GM19455 (cell line): ENCODE results near the gene RIPOR1.
A peak's percentile ranks its signal among the peaks of the same experiment; 100 is the strongest.

Source experiments
- ATAC-seq: cut with Tn5 transposase; IDR thresholded peaks from one replicate; pipeline ENCODE4 v1.9.1; 2021; ENCODE audit not compliant: unreplicated experiment

The RIPOR1 gene

DNA sequence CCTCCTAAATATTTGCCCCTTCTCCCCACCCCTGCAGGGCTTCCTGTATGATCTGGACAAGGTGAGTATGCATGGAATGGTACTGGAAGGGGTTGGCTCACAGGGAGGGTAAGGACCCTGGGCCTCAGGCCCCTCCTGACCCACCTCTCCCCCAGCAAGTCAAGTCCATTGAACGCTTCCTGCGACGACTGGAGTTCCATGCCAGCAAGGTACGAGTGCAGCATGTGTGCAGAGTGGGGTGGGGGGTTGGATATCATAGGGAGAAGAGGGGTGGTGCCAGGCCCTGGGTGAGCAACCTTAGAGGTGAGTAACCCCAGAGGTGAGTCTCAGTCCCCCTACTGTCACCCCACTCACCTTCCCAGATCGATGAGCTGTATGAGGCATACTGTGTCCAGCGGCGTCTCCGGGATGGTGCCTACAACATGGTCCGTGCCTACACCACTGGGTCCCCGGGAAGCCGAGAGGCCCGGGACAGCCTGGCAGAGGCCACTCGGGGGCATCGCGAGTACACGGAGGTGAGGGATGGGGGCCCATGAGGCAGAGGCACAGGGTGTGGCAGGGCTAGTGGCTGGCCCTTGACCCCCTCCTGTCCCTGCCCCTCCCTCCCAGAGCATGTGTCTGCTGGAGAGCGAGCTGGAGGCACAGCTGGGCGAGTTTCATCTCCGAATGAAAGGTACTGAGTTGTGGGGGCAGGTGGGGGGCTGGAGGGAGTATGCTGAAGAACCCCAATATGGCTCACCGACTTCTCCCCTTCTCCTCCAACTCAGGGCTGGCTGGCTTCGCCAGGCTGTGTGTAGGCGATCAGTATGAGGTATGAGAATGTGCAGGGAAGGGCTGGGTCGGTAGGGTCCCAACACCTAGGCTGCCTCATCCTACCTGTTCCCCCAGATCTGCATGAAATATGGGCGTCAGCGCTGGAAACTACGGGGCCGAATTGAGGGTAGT is 11.3 kb downstream of the RIPOR1 start:
- ATAC-seq: no peak

DNA sequence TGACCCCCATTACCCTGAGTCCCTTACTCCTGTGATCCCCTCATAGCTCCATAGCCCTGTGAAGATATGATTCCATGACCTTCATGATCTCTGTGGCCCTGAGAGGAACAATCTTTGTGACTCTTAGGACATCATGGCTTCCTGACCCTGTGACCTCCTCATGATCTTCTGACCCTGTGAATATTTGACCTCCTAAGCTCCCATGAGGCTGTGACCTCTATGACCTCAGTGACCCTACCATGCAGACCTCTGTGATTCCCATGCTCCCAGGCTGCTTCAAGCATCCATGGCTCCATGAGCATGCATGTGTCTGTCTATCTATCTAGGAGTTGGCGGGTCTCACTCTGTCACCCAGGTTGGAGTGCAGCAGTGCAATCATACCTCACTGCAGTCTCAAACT is 12.1 kb downstream of the RIPOR1 start:
- ATAC-seq: no peak

DNA sequence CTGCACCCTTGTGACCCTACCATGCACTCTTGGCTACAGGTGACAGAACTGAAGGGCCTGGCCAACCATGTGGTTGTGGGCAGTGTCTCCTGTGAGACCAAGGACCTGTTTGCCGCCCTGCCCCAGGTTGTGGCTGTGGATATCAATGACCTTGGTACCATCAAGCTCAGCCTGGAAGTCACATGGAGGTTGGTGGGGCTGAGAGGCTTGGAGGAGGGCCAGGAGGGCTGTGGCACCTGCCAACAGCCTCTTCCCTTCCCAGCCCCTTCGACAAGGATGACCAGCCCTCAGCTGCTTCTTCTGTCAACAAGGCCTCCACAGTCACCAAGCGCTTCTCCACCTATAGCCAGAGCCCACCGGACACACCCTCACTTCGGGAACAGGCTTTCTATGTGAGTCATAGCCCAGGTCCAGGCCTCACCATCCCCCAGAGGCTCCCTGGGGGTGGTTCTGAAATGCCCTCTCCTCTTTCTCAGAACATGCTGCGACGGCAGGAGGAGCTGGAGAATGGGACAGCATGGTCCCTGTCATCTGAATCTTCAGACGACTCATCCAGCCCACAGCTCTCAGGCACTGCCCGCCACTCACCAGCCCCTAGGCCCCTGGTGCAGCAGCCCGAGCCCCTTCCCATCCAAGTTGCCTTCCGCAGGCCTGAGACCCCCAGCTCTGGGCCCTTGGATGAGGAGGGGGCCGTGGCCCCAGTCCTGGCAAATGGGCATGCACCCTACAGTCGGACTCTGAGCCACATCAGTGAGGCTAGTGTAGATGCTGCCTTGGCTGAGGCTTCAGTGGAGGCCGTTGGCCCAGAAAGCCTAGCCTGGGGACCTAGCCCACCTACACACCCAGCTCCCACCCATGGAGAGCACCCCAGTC is 13.0 kb downstream of the RIPOR1 start:
- ATAC-seq: no peak

DNA sequence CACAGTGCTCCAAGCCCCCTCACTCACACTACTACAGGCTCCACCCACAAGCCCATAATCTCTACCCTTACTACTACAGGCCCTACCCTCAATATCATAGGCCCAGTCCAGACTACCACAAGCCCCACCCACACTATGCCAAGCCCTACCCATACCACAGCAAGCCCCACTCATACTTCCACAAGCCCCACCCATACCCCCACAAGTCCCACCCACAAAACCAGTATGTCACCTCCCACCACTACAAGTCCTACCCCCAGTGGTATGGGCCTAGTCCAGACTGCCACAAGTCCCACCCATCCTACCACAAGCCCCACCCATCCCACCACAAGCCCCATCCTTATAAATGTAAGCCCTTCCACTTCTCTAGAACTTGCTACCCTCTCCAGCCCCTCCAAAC is 13.8 kb downstream of the RIPOR1 start:
- ATAC-seq: no peak

DNA sequence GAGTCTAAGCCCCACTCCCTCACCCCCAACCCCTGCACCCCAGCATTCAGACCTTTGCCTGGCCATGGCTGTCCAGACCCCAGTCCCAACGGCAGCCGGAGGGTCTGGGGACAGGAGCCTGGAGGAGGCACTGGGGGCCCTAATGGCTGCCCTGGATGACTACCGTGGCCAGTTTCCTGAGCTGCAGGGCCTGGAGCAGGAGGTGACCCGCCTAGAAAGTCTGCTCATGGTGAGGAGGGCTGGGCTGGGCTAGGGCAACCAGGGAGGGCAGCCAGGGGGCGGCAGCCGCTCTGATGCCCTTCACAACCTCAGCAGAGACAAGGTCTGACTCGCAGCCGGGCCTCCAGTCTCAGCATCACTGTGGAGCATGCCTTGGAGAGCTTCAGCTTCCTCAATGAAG is 14.4 kb downstream of the RIPOR1 start:
- no peak for ATAC-seq

DNA sequence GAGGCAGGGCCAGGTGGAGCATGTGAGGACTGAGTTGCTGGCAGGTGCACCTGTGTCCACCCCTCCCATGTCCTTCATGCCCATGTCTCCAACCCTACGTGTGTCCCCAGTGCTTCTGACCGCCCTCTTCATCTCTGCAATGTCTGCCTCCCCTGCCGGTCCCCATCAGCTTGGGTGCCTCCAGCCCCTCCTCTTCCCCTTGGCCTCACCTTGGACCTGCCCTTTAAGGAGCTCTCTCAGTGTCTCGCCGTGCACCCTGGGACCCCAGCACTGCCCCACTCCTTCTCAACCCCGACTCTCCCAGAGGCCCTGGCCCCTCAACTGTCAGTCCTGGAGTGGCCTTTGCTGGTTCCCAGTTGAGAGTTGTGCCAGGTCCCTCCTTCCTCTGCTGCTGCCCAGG is 15.0 kb downstream of the RIPOR1 start:
- ATAC-seq: no peak

DNA sequence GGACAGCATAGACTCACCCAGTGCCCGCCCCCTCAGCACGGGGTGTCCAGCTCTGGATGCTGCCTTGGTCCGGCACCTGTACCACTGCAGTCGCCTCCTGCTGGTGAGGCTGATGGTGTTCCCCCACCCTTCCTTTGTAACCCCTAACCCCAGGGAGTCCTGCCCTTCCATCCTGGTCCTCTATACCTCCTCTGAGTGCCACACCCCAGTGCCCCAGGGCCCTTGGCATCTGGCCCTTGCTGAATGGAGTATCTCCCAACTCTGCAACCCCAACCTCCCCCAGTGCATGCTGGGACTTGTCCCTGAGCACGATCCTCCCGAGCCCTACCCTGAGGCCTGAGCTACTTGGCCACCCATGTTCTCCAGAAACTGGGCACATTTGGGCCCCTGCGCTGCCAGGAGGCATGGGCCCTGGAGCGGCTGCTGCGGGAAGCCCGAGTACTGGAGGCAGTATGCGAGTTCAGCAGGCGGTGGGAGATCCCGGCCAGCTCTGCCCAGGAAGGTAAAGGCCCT is 15.8 kb downstream of the RIPOR1 start:
- ATAC-seq: no peak

DNA sequence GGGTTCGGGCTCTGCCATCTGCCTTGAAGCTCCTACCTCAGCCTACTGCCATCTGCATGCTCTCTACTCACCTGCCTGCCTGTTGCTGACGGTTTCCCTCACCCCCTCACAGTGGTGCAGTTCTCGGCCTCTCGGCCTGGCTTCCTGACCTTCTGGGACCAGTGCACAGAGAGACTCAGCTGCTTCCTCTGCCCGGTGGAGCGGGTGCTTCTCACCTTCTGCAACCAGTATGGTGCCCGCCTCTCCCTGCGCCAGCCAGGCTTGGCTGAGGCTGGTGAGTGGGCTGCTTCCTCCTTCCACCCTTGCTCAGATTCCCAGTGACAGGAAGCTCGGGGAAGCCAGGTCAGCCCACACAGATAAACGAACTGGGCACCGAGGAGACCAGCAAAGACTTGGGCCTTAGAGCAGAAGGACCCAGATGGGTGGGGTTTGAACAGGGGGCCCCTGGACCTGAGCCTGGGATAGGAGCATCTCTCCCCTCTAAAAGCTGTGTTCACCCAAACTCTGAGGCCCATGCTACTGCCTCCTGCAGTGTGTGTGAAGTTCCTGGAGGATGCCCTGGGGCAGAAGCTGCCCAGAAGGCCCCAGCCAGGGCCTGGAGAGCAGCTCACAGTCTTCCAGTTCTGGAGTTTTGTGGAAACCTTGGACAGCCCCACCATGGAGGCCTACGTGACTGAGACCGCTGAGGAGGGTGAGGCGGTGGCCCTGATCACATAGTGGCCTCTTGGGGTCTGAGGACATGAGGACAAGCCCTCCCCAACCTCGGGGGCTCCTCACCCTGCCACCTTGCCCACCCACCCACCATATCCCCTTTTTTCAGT is 16.4 kb downstream of the RIPOR1 start:
- no peak for ATAC-seq

DNA sequence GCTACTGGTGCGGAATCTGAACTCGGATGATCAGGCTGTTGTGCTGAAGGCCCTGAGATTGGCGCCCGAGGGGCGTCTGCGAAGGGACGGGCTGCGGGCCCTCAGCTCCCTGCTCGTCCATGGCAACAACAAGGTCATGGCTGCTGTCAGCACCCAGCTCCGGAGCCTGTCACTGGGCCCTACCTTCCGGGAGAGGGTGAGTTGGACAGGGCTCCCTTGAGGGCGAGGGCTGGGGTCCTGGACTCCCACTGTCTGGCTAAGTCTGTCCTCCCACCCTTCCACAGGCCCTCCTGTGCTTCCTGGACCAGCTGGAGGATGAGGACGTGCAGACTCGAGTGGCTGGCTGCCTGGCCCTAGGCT is 17.0 kb downstream of the RIPOR1 start:
- ATAC-seq: no peak

DNA sequence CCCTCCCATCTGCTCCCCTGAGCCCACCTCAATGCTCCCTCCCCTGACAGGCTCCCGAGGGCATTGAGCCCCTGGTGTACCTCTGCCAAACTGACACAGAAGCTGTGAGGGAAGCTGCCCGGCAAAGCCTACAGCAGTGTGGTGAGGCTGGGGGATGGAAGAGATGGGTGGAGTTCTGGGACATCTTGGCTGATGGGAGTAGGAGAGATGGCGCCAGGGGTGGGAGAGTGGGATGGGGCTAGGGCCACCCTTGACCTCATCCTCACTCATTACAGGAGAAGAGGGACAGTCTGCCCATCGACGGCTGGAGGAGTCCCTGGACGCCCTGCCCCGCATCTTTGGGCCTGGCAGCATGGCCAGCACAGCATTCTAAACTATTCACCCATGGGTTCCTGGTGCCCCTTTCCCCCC is 17.5 kb downstream of the RIPOR1 start:
- no peak for ATAC-seq

DNA sequence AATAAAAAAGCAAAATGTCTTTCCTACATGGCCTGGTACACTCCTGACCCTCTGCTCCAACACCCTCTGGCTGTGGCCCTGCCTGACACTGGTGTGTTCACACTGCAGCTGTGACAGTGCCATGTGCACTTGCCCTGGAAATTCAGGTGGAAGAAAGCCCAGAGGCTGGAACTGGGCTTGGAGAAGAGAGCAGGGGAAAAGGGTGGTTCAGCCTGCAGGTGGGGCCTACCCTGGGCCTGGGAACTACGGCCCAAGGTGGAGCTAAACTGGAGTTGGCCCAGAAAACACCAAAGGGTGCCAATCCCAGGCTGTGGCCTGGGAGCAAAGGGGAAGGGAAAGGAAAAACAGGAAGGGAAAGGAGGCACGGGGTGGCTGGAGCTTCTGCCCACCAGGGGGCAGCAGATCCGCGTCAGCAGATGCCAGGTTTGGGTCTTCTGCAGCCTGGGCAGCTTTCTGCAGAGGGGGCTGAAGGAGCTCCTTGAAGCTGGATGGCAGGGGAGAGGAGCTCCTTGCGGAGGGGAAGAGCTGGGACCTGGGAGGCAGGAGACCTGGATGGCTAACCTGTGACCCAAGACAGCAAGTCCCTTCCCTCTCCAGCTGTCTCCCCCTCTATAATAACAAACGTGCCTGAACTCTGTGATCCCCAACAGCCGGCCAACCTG is 18.3 kb downstream of the RIPOR1 start:
- no peak for ATAC-seq

DNA sequence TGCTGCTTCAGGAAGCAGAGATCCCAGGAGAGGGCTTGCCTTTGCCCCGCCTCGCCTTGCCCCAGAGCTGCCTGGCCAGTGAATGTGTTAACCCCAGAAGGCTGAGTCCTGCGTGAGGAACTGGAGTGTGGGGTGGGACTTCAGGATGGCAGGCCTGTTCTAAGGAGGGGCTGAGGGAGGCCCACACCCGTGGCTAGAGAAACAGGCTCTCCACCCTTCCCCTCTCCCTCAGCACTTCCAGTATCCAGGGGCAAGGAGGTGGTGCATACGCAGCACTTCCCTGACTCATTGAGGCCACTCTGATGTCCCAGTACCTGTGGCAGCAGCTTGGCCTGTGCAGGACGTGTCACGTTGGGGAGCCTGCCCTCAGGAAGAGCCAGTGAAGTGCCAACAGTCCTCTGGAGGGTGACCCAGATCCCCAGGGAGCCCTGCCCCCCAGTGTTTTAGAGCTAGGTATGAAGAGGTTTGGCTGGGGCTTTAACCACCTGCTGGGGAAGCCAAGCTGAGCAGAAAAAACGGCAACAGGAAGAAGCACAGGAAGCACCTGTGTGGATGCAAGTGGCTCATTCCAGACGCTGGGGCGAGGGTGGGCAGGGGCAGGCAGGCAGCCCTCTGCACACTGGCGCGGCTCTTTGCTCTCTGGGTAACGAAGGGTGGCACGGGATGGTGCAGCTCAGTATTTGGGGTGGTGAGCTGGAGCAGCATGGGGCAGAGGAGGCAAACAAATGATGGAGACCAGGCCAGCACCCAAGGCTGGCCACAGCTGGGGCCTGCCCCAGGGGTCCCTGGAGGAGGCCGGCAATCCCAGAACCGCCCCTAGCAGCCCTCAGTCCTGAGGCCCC is 19.0 kb downstream of the RIPOR1 start:
- ATAC-seq: no peak

DNA sequence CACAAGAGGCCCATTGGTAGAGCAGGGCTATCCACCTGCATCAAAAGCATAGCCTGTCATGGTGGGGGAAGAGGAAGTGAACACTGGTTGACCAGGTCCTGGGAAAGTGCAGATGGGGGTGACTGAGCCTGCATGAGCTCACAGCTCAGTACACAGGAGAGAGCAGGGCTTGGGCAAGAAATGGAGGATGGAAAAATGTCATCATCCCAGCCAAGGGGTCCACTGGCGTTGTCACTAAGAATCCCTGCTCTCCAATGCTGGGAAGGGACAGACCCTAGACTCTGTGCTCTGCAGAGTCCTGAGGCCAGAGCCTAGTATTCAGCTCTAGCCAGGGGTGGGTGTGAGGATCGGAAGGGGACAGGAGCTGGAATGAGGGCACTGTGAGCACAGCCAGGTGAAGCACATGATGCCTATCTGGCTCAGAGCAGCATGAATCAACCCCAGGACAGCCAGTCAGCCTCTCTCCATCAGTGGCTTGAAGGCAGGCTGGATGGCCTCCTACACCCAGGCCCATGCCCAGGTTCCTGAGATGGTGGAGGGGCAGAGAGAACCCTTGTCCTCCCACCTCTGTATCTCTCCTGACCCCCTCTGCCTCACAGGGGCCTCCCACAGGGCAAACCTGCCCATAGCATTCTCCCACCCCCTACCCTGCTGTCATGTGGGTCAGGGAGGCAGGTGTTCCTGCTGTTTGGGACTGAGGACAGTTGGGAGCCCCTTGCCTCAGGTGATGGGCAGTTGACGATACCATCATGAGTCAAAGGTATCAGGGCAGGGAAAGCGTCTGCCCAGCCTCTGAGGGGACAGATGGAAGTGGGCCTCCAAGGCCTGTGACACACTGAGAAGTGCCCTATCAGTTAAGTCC is 19.9 kb downstream of the RIPOR1 start:
- peak; percentile 45 for ATAC-seq

DNA sequence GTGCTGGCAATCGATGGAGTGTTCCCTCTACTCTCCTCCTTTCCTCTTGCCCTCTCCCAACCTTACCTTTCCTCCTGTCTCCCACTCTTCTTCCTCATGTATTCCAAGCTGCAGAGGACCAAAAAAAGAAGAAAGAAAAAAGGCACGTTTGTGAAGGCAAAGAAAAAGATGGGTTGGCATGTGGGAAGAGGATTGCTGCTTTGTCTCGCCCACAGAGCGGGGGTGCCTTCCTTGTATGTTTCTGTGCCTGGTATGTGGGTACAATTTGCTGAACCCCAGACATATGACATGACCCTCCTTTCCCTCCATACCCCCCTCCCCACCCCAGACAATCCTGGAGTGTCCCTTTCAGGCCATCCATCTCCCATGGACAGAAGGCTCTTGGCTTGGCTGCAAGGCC is 20.6 kb downstream of the RIPOR1 start:
- no peak for ATAC-seq

DNA sequence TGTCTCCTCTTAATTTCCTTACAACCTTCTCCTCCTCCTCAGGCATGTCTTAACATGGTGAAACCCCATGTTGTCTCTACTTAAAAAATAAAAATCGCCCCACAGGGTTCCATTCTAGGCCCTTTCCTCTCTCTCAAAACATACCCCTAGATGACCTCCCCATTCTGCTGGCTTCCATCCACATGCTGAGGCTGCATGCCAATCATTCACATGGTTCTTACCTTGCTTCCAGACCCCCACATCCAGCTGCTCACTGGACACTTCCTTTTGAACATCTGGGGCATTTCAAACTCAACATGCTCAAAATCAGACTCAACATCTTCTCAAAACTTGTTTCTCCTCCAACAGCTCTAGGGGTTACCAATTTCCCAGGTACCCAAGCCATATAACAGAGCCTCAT is 21.3 kb downstream of the RIPOR1 start:
- no peak for ATAC-seq

DNA sequence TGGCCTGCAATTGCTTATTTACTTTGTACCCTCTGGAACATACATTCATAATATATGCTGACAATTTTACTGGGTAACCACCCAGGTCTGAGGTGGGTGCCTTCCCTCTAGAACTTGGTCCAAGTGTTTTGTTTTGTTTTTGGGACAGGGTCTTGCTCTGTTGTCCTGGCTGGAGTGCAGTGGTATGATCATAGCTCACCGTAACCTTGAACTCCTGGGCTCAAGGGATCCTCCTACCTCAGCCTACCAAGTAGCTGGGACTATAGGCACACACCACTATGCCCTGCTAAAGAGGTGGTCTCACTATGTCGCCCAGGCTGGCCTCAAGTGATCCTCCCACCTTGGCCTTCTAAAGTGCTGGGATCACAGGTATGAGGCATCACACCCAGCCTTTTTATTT is 22.5 kb downstream of the RIPOR1 start:
- no peak for ATAC-seq

DNA sequence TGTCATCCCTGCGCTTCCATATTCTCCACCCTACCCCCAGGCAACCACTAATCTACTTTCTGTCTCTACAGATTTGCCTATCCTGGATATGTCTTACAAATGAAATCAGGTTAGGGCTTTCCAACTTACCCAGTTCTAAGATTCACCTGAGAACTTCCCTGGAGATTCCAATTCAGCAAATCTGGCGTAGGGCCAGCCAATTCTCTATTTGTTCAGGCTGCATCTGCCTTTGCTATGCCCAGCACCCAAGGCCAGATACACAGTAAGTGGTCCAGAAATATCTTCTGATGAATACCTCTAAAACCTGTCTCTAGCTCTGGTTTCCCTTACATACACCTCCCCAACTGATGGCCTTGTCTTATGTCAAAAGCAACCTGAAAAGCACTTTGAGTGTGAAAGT is 23.3 kb downstream of the RIPOR1 start:
- no peak for ATAC-seq

DNA sequence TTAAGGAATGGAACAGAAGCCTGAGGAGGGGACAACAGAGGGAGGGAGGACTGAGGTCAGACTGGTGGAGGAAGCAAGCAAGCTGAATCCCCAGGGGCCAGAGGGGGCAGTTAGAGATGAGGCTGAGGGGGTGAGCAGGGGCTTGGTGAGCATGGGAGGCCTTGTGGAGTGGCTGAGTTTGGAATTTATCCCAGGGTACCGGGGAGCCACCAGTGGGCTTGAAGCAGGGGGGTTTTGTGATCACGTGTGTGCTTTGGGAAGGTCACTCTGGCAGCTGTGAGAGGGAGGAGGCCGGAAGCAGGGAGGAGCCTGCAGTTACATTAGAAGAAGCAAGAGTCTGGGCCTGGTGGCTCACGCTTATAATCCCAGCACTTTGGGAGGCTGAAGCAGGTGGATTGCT is 23.8 kb downstream of the RIPOR1 start:
- ATAC-seq: no peak

DNA sequence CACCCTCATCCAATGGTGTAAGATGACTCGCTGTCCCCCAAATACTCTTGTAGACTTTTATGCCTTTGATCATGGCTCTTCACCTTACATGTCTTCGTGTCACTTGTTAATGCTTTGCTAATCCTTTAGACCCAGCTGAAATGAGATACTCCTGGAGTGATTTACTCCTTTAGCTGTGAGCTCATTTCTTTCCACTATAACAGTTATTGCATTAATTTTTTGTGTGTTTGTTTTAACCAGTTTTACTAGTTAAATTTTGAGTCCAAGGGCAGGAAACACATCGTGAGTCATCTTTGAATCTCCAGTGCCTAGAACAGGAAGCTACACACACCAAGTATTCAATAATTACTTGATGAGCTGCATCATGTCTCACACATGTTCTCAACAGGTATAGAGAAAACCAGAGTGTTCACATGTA is 27.2 kb downstream of the RIPOR1 start:
- ATAC-seq: no peak
